ENCODE measurements around the gene XPO1.

DNA sequence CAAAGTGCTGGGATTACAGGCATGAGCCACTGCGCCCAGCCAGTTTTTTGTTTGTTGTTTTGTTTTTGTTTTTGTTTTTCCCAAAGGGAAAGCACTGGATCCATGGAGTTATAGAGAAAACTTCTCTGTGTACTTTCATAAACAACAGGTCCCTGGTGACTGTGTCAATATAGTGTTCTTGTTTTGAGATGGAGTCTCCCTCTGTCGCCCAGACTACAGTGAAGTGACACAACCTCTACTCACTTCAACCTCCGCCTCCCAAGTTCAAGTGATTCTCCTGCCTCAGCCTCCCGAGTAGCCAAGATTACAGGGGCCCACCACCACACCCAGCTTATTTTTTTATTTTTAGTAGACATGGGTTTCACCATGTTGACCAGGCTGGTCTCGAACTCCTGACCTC is 83.8 kb downstream of the XPO1 start:
- TF ChIP-seq, protein P1, sequence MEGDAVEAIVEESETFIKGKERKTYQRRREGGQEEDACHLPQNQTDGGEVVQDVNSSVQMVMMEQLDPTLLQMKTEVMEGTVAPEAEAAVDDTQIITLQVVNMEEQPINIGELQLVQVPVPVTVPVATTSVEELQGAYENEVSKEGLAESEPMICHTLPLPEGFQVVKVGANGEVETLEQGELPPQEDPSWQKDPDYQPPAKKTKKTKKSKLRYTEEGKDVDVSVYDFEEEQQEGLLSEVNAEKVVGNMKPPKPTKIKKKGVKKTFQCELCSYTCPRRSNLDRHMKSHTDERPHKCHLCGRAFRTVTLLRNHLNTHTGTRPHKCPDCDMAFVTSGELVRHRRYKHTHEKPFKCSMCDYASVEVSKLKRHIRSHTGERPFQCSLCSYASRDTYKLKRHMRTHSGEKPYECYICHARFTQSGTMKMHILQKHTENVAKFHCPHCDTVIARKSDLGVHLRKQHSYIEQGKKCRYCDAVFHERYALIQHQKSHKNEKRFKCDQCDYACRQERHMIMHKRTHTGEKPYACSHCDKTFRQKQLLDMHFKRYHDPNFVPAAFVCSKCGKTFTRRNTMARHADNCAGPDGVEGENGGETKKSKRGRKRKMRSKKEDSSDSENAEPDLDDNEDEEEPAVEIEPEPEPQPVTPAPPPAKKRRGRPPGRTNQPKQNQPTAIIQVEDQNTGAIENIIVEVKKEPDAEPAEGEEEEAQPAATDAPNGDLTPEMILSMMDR (IDR thresholded peaks at IDR 0.05; ENCODE audit: borderline replicate concordance, extremely low read depth, low read length, poor library complexity, severe bottlenecking), result no peak
- TF ChIP-seq EZH2 (IDR thresholded peaks at IDR 0.05; ENCODE audit: borderline replicate concordance, low read depth, low read length, severe bottlenecking), result no peak

Measured in DND-41 (cell line).